GM23338 (cell line): ENCODE data around the gene BEGAIN. TPM values are rescaled to one million over a fixed set of nuclear protein-coding genes. Genes with fewer than 3 reads are reported as not detected.

Experiments used
- ATAC-seq: fragments of 200-7000 bp; cut with Tn5 transposase; 3 replicates; pipeline ENCODE4 v1.9.1; 2020
- DNase-seq: peaks from one replicate; pipeline ENCODE4 v3.0.0-alpha.2; 2015; ENCODE audit warnings: low spot score
- H2AFZ ChIP-seq: fragments of 200-600 bp; sonication (generic); 2 replicates; pipeline ENCODE4 v1.8.0; 2016; ENCODE audit warnings: antibody characterized with exemption, mild to moderate bottlenecking, moderate library complexity
- H3F3A ChIP-seq: fragments of 200-600 bp; sonication (generic); replicated peaks from 2 replicates; pipeline ENCODE4 v1.8.0; 2017; ENCODE audit warnings: antibody characterized with exemption, mixed run types, low read depth
- H3K27ac ChIP-seq: fragments of 200-600 bp; sonication (generic); 2 replicates; pipeline ENCODE4 v1.6.1; 2016; ENCODE audit warnings: low read depth
- H3K27me3 ChIP-seq: fragments of 200-600 bp; sonication (generic); 2 replicates; pipeline ENCODE4 v1.8.0; 2016; ENCODE audit warnings: mild to moderate bottlenecking, mixed run types, moderate library complexity; ENCODE audit not compliant: insufficient read depth
- H3K36me3 ChIP-seq: fragments of 200-600 bp; sonication (generic); 2 replicates; pipeline ENCODE4 v1.8.0; 2016; ENCODE audit warnings: mild to moderate bottlenecking; ENCODE audit not compliant: insufficient read depth
- H3K4me1 ChIP-seq: fragments of 200-600 bp; sonication (generic); 2 replicates; pipeline ENCODE4 v1.8.0; 2016; ENCODE audit warnings: mild to moderate bottlenecking, moderate library complexity; ENCODE audit not compliant: insufficient read depth
- H3K4me2 ChIP-seq: fragments of 200-600 bp; sonication (generic); 2 replicates; pipeline ENCODE4 v1.7.1; 2017; ENCODE audit warnings: mixed run types
- H3K4me3 ChIP-seq: fragments of 200-600 bp; sonication (generic); 2 replicates; pipeline ENCODE4 v1.6.1; 2016; ENCODE audit warnings: mixed run types
- H3K79me2 ChIP-seq: fragments of 200-600 bp; sonication (generic); replicated peaks from 2 replicates; pipeline ENCODE4 v1.8.0; 2017; ENCODE audit warnings: mild to moderate bottlenecking; ENCODE audit not compliant: insufficient read depth
- H3K9me2 ChIP-seq: fragments of 200-600 bp; sonication (generic); 2 replicates; pipeline ENCODE4 v1.8.0; 2017; ENCODE audit not compliant: insufficient read depth
- H4K20me1 ChIP-seq: fragments of 200-600 bp; sonication (generic); replicated peaks from 2 replicates; pipeline ENCODE4 v1.8.0; 2017; ENCODE audit warnings: mild to moderate bottlenecking; ENCODE audit not compliant: insufficient read depth
- H3K27ac Mint-ChIP-seq: 2 replicates; pipeline ENCODE4 v1.8.0; 2020; ENCODE audit warnings: inconsistent platforms, mild to moderate bottlenecking, moderate library complexity, mixed read lengths
- H3K27me3 Mint-ChIP-seq: 3 replicates; pipeline ENCODE4 v1.8.0; 2022; ENCODE audit warnings: low read depth, mild to moderate bottlenecking, moderate library complexity, mixed read lengths, inconsistent platforms; ENCODE audit not compliant: insufficient read depth, poor library complexity
- H3K36me3 Mint-ChIP-seq: 3 replicates; pipeline ENCODE4 v1.8.0; 2021; ENCODE audit warnings: low read depth, mild to moderate bottlenecking, inconsistent platforms, moderate library complexity, mixed read lengths
- H3K4me1 Mint-ChIP-seq: 3 replicates; pipeline ENCODE4 v1.8.0; 2020; ENCODE audit warnings: mild to moderate bottlenecking, inconsistent platforms, mixed read lengths
- H3K4me3 Mint-ChIP-seq: 3 replicates; pipeline ENCODE4 v1.8.0; 2021; ENCODE audit warnings: moderate library complexity, mild to moderate bottlenecking, inconsistent platforms, mixed read lengths
- H3K9me3 Mint-ChIP-seq: 3 replicates; pipeline ENCODE4 v1.8.0; 2020; ENCODE audit warnings: moderate library complexity, mild to moderate bottlenecking, inconsistent platforms, mixed read lengths
- EZH2phosphoT487 ChIP-seq: fragments of 200-600 bp; sonication (generic); IDR thresholded peaks from one replicate; pipeline ENCODE4 v1.8.1; 2018; ENCODE audit warnings: antibody characterized with exemption; ENCODE audit not compliant: unreplicated experiment
- JUNB ChIP-seq: IDR thresholded peaks from one replicate; pipeline ENCODE4 v1.6.1; 2016; ENCODE audit warnings: antibody characterized with exemption; ENCODE audit not compliant: unreplicated experiment
- NANOG ChIP-seq: IDR thresholded peaks from 2 replicates; pipeline ENCODE4 v1.6.1; 2016; ENCODE audit warnings: antibody characterized with exemption, borderline replicate concordance
- POLR2AphosphoS5 ChIP-seq: IDR thresholded peaks from 2 replicates; pipeline ENCODE4 v1.6.1; 2016; ENCODE audit warnings: antibody characterized with exemption, low read depth
- REST ChIP-seq: IDR thresholded peaks from one replicate; pipeline ENCODE4 v1.6.1; 2018; ENCODE audit warnings: antibody characterized with exemption; ENCODE audit not compliant: unreplicated experiment
- ZNF114 ChIP-seq: fragments of 250-450 bp; sonication (Bioruptor Pico); IDR thresholded peaks from 2 replicates; pipeline ENCODE4 v1.5.0; 2020; ENCODE audit warnings: mild to moderate bottlenecking, moderate library complexity
- ZNF331 ChIP-seq: fragments of 250-450 bp; sonication (Bioruptor Pico); IDR thresholded peaks from 2 replicates; pipeline ENCODE4 v1.5.0; 2020; ENCODE audit warnings: low read depth, mild to moderate bottlenecking, moderate library complexity
- polyA plus RNA-seq: library from polyadenylated mRNA; unstranded; fragments of >200 nt; fragmentation: Nextera tagmentation; extraction: Ambion mirVana; gene quantifications from 2 replicates; pipeline ENCODE4 v1.2.1, GENCODE V29; 2016
- total RNA-seq: library from RNA; depleted of rRNA; stranded (reverse); fragments of >200 nt; shearing (Covaris generic); gene quantifications from 2 replicates; pipeline ENCODE4 v1.2.3, GENCODE V29; 2014
- TF ChIP-seq, protein P1 (sequence below): fragments of 250-450 bp; sonication (Bioruptor Pico); IDR thresholded peaks from 2 replicates; pipeline ENCODE4 v1.5.0; 2020; ENCODE audit warnings: mild to moderate bottlenecking, moderate library complexity

BEGAIN gene
- total and polyA plus RNA-seq, 2 experiments from 2014 or later = 0.60 to 2.4 TPM

DNA sequence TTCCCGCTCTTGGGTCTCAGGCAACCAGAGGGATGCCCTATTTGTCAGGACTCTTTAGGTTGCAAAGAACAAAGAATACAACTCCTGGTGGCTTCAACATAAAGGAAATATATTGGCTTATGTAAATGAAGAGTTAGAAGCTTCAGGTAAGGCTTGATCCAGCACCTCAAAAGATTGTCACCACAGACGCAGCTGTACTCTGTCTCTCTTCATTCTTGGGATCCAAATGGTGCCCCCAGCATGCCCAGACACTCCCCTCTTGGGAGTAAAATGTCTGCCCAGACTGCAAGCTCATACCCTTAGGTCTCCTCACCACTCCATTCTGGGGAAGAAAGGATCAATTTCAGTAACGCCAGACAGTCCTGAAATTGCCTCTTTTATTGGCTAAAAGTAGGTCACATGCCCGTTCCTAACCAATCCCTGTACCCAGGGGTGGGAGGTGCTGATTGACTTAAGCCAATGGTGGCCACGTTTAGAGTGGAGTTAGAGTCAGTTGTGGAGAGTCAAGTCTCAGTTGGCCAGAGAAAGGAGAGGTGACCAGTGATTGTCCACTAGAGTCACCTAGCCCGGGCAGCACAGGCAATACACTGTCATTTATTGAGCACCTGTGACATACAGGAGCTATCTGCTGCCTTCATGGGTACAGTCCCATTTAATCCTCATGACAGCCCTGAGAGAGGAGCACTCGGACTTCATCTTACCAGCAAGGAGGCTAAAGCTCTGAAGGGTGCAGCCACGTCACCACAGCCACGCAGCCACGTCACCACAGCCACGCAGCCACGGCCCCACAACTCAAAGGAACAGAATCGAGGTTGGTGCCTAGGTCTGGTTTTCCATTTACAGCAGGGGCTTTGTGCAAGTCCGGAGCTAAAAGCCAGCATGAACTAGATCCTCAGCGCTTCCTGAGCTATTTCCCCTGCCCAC, 19.7 kb upstream of the BEGAIN start:
- peaks cover 4% of the 10 kb centered on the region; the same call in 1 of the 3 replicates for H3K9me3 Mint-ChIP-seq
- Histone ChIP-seq H4K20me1 (no peaks in the 10 kb centered on the region), H2AFZ (no peak overlapping the region), H3K4me2 (no peak overlapping the region), H3K79me2 (no peaks in the 10 kb centered on the region), H3K4me1 (no peaks in the 10 kb centered on the region), H3K9me2 (no peaks in the 10 kb centered on the region), H3F3A (no peaks in the 10 kb centered on the region), H3K27me3 (no peaks in the 10 kb centered on the region), H3K36me3 (no peaks in the 10 kb centered on the region; the same call in 1 of the 2 replicates), H3K27ac (no peak overlapping the region), H3K4me3 (no peak overlapping the region)
- no peak for TF ChIP-seq JUNB
- TF ChIP-seq, protein P1, sequence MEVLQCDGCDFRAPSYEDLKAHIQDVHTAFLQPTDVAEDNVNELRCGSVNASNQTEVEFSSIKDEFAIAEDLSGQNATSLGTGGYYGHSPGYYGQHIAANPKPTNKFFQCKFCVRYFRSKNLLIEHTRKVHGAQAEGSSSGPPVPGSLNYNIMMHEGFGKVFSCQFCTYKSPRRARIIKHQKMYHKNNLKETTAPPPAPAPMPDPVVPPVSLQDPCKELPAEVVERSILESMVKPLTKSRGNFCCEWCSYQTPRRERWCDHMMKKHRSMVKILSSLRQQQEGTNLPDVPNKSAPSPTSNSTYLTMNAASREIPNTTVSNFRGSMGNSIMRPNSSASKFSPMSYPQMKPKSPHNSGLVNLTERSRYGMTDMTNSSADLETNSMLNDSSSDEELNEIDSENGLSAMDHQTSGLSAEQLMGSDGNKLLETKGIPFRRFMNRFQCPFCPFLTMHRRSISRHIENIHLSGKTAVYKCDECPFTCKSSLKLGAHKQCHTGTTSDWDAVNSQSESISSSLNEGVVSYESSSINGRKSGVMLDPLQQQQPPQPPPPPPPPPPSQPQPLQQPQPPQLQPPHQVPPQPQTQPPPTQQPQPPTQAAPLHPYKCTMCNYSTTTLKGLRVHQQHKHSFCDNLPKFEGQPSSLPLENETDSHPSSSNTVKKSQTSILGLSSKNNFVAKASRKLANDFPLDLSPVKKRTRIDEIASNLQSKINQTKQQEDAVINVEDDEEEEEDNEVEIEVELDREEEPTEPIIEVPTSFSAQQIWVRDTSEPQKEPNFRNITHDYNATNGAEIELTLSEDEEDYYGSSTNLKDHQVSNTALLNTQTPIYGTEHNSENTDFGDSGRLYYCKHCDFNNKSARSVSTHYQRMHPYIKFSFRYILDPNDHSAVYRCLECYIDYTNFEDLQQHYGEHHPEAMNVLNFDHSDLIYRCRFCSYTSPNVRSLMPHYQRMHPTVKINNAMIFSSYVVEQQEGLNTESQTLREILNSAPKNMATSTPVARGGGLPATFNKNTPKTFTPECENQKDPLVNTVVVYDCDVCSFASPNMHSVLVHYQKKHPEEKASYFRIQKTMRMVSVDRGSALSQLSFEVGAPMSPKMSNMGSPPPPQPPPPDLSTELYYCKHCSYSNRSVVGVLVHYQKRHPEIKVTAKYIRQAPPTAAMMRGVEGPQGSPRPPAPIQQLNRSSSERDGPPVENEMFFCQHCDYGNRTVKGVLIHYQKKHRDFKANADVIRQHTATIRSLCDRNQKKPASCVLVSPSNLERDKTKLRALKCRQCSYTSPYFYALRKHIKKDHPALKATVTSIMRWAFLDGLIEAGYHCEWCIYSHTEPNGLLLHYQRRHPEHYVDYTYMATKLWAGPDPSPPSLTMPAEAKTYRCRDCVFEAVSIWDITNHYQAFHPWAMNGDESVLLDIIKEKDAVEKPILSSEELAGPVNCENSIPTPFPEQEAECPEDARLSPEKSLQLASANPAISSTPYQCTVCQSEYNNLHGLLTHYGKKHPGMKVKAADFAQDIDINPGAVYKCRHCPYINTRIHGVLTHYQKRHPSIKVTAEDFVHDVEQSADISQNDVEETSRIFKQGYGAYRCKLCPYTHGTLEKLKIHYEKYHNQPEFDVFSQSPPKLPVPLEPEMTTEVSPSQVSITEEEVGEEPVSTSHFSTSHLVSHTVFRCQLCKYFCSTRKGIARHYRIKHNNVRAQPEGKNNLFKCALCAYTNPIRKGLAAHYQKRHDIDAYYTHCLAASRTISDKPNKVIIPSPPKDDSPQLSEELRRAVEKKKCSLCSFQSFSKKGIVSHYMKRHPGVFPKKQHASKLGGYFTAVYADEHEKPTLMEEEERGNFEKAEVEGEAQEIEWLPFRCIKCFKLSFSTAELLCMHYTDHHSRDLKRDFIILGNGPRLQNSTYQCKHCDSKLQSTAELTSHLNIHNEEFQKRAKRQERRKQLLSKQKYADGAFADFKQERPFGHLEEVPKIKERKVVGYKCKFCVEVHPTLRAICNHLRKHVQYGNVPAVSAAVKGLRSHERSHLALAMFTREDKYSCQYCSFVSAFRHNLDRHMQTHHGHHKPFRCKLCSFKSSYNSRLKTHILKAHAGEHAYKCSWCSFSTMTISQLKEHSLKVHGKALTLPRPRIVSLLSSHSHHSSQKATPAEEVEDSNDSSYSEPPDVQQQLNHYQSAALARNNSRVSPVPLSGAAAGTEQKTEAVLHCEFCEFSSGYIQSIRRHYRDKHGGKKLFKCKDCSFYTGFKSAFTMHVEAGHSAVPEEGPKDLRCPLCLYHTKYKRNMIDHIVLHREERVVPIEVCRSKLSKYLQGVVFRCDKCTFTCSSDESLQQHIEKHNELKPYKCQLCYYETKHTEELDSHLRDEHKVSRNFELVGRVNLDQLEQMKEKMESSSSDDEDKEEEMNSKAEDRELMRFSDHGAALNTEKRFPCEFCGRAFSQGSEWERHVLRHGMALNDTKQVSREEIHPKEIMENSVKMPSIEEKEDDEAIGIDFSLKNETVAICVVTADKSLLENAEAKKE (CRISPR knock-in tag) = no peak
- no peak for TF ChIP-seq ZNF114 (CRISPR knock-in tag)
- TF ChIP-seq POLR2AphosphoS5 = no peak
- no peak for TF ChIP-seq ZNF331
- TF ChIP-seq REST = no peak
- no peak for TF ChIP-seq EZH2phosphoT487
- no peak for TF ChIP-seq NANOG
- peaks cover 3% of the 10 kb centered on the region; the same call in 1 of the 3 replicates for H3K4me1 Mint-ChIP-seq
- H3K27ac Mint-ChIP-seq = no peak overlapping the region
- DNase-seq = no peak
- no peaks in the 10 kb centered on the region for H3K36me3 Mint-ChIP-seq
- no peak for ATAC-seq
- no peak overlapping the region for H3K4me3 Mint-ChIP-seq
- peaks cover 9% of the 10 kb centered on the region for H3K27me3 Mint-ChIP-seq
